OCI-LY7 (cell line): ENCODE measurements around the gene PDZRN4. TPM values are rescaled to one million over a fixed set of nuclear protein-coding genes. Genes with fewer than 3 reads are reported as not detected.

Experiments used
- BruUV-seq: library from RNA; stranded (reverse); fragments of 400-500 nt; replicated peaks from 2 replicates; lab custom pipeline; 2021; lab: Mats Ljungman, UMichigan
- CTCF ChIA-PET: fragments of 300-600 bp; sonication (Branson Sonifier 250); formaldehyde crosslinking; loops from one replicate; lab custom pipeline; 2022; ENCODE audit warnings: antibody characterized with exemption; ENCODE audit not compliant: unreplicated experiment; lab: Charles Lee
- POLR2A ChIA-PET: fragments of 300-600 bp; sonication (Branson Sonifier 250); formaldehyde crosslinking; loops from one replicate; lab custom pipeline; 2022; ENCODE audit warnings: antibody characterized with exemption; lab: Charles Lee
- DNase-seq: peaks from one replicate; pipeline ENCODE4 v3.0.0-alpha.2; 2015; ENCODE audit warnings: low spot score
- H2AFZ ChIP-seq: fragments of 200-600 bp; sonication (generic), shearing (Covaris generic); 2 replicates; pipeline ENCODE4 v1.6.1; 2014; ENCODE audit warnings: mild to moderate bottlenecking, antibody characterized with exemption, low read length, moderate library complexity
- H3K27ac ChIP-seq: fragments of 200-600 bp; sonication (generic); 2 replicates; pipeline ENCODE4 v1.5.1; 2014; ENCODE audit warnings: mixed run types, low read depth, mild to moderate bottlenecking, moderate library complexity, low read length, inconsistent platforms; ENCODE audit not compliant: poor library complexity, severe bottlenecking
- H3K36me3 ChIP-seq: fragments of 200-600 bp; sonication (generic); 2 replicates; pipeline ENCODE4 v1.6.1; 2014; ENCODE audit warnings: mild to moderate bottlenecking, antibody characterized with exemption, low read length, moderate library complexity, mixed read lengths; ENCODE audit not compliant: insufficient read depth
- H3K4me1 ChIP-seq: fragments of 200-600 bp; sonication (generic); 2 replicates; pipeline ENCODE4 v1.5.1; 2014; ENCODE audit warnings: mild to moderate bottlenecking, low read length; ENCODE audit not compliant: insufficient read depth, poor library complexity, severe bottlenecking
- H3K4me2 ChIP-seq: fragments of 200-600 bp; sonication (generic); 2 replicates; pipeline ENCODE4 v1.6.1; 2014; ENCODE audit warnings: mild to moderate bottlenecking, low read length
- H3K4me3 ChIP-seq: fragments of 200-600 bp; sonication (generic); 2 replicates; pipeline ENCODE4 v1.5.1; 2014; ENCODE audit warnings: mild to moderate bottlenecking, low read depth, low read length; ENCODE audit not compliant: poor library complexity, severe bottlenecking
- H3K79me2 ChIP-seq: fragments of 200-600 bp; sonication (generic); 2 replicates; pipeline ENCODE4 v1.6.1; 2016; ENCODE audit warnings: low read depth, mild to moderate bottlenecking, low read length, moderate library complexity, mixed read lengths; ENCODE audit not compliant: insufficient read depth
- H3K9me2 ChIP-seq: fragments of 200-600 bp; sonication (generic); 2 replicates; pipeline ENCODE4 v1.6.1; 2016; ENCODE audit warnings: mild to moderate bottlenecking, low read length, mixed read lengths; ENCODE audit not compliant: insufficient read depth
- H3K9me3 ChIP-seq: fragments of 200-600 bp; sonication (generic); 2 replicates; pipeline ENCODE4 v1.6.1; 2014; ENCODE audit warnings: mild to moderate bottlenecking, mixed run types, low read length, mixed read lengths
- H4K20me1 ChIP-seq: fragments of 200-600 bp; sonication (generic); 2 replicates; pipeline ENCODE4 v1.6.1; 2014; ENCODE audit warnings: mild to moderate bottlenecking, antibody characterized with exemption, low read length, moderate library complexity, mixed read lengths; ENCODE audit not compliant: insufficient read depth
- CTCF ChIP-seq: fragments of 200-600 bp; sonication (generic); conservative IDR thresholded peaks from 2 replicates; pipeline ENCODE4 v1.5.1; 2014; ENCODE audit warnings: mild to moderate bottlenecking, antibody characterized with exemption, low read length, moderate library complexity, mixed read lengths
- EZH2phosphoT487 ChIP-seq: fragments of 200-600 bp; sonication (generic); IDR thresholded peaks from 2 replicates; pipeline ENCODE4 v1.6.1; 2018; ENCODE audit warnings: low read depth, borderline replicate concordance, mild to moderate bottlenecking, mixed run types, antibody characterized with exemption, low read length, moderate library complexity, mixed read lengths
- intact Hi-C: fragments of 100-400 bp; cut with micrococcal nuclease; formaldehyde crosslinking; loops from one replicate; pipeline ENCODE4 v1.10.0; 2022; ENCODE audit not compliant: unreplicated experiment
- total RNA-seq, 2 experiments: library from RNA; depleted of rRNA in 1 of 2; stranded (reverse); fragments of >200 nt in 1 of 2; shearing (Covaris generic) in 1 of 2; gene quantifications; 2 replicates each; pipeline ENCODE4 v1.2.3, GENCODE V29; 2014 to 2022

The PDZRN4 gene
- total RNA-seq, 2 experiments from 2014 or later = 6.8 to 16.8 TPM

DNA sequence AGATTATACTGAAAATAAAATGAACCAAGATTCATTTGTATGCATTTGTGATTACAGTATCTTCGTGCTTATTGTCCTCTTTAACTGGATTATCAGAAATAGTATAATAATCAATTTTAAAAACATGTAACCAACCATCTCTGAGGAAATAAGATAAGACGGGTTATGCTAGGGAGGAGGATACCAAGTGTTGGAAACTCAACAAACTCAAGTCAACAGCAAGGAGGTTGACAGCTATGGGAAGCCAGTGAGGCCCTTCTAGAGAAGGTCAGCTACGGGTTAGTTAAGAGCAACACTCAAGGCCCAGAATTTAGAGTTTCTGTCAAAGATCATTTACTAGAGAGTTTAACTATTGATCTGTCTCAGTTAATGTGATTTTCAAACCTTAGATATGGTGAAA lies 137.2 kb downstream of the PDZRN4 start:
- POLR2A ChIA-PET = no interaction called here
- no peak for TF ChIP-seq EZH2phosphoT487
- no peak for TF ChIP-seq CTCF
- no peaks in the 10 kb centered on the region for H3K9me3 ChIP-seq
- CTCF ChIA-PET = no interaction called here
- no peaks in the 10 kb centered on the region for H3K79me2 ChIP-seq
- BruUV-seq = no TSS peak
- no peak for DNase-seq
- H4K20me1 ChIP-seq = no peaks in the 10 kb centered on the region
- H3K4me2 ChIP-seq = no peak overlapping the region
- H3K9me2 ChIP-seq = no peaks in the 10 kb centered on the region
- no peak overlapping the region for H3K4me3 ChIP-seq
- H3K27ac ChIP-seq = no peak overlapping the region
- H3K4me1 ChIP-seq = no peaks in the 10 kb centered on the region
- intact Hi-C loops = no loop called here
- no peak overlapping the region for H2AFZ ChIP-seq
- no peaks in the 10 kb centered on the region for H3K36me3 ChIP-seq

DNA sequence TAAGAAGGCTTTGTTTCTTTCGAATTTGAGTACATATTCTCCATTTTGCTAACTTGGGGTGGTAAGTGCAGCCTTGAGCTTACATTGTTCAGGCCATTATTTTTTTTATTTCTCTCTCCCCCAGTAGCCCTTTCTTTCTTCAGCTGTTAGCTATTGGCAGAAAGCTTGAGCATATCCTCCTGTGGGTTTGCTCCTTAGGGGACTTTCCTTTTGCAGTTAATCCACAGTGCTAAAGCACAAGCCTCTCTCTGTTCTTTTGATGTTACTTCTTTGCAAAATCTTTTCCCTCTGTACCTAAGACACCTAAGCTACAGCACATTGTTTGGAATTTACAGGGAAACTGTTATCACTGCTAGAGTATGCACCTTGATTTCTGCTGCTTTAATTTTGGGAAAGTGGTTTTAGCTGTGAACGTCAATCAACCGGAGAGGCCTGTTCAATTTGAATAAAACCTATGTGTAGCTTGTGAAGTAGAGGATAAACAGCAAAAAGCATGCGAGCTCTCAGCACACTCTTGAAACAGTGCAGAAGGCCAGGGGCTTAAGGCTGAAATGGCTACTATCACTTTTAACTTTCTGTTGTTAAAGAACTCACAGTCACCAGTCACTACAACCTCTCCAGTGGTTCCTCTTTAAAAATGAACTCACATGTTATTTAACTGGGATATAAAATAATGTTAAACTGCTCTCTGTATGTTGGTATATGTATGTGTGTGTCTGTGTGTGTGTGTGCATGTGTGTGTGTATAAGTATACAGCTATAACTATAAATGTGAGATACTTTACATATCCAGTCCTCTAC lies 139.2 kb downstream of the PDZRN4 start:
- TF ChIP-seq EZH2phosphoT487 = no peak
- no peak for TF ChIP-seq CTCF
- no peak for DNase-seq
- Histone ChIP-seq H3K79me2 (no peaks in the 10 kb centered on the region), H3K27ac (no peak overlapping the region), H4K20me1 (no peaks in the 10 kb centered on the region), H2AFZ (no peak overlapping the region), H3K36me3 (no peaks in the 10 kb centered on the region), H3K9me2 (no peaks in the 10 kb centered on the region), H3K4me2 (no peak overlapping the region), H3K4me3 (no peak overlapping the region), H3K9me3 (no peaks in the 10 kb centered on the region), H3K4me1 (no peaks in the 10 kb centered on the region)
- intact Hi-C loops = no loop called here
- ChIA-PET POLR2A (interaction anchor here (1.3 kb wide), 1 partner anchor 33 kb away, joined by 5 read pairs; no protein-coding TSS in a partner anchor), CTCF (no interaction called here)
- no TSS peak for BruUV-seq

- intact Hi-C loops = no loop called here
- Histone ChIP-seq H4K20me1 (no peaks in the 10 kb centered on the region), H3K79me2 (no peaks in the 10 kb centered on the region), H3K9me3 (no peaks in the 10 kb centered on the region), H2AFZ (no peak overlapping the region), H3K36me3 (no peaks in the 10 kb centered on the region), H3K27ac (no peak overlapping the region), H3K9me2 (0 out of 2 replicates have a peak, but pooled peaks cover 8% of the 10 kb centered on the region), H3K4me3 (no peak overlapping the region), H3K4me1 (no peaks in the 10 kb centered on the region), H3K4me2 (no peak overlapping the region)
- ChIA-PET CTCF (no interaction called here), POLR2A (interaction anchor here (0.6 kb wide), 1 partner anchor 1105 kb away, joined by 3 read pairs; no protein-coding TSS in a partner anchor)
- no peak for DNase-seq
- TF ChIP-seq CTCF (no peak), EZH2phosphoT487 (no peak)
- BruUV-seq = no TSS peak
Measured at GRCh38 chr12:41333974-41334373, 145.9 kb downstream of the PDZRN4 start.
